Activated CD8-positive, alpha-beta T cell treated with anti-CD3 and anti-CD28 coated beads for 36 hours (primary cell): ENCODE measurements around the gene STARD3. TPM values are rescaled to one million over a fixed set of nuclear protein-coding genes. Genes with fewer than 3 reads are reported as not detected.

Experiments
- ATAC-seq: fragments of 200-7000 bp; cut with Tn5 transposase; one replicate; pipeline ENCODE4 v1.10.0; 2021; ENCODE audit warnings: mild to moderate bottlenecking, moderate library complexity
- CTCF ChIA-PET: fragments of 350-600 bp; sonication (Branson Sonifier 250); formaldehyde crosslinking; loops from one replicate; lab custom pipeline; 2021; ENCODE audit warnings: antibody characterized with exemption; lab: Charles Lee
- POLR2A ChIA-PET: fragments of 350-600 bp; sonication (Branson Sonifier 250); formaldehyde crosslinking; loops from one replicate; lab custom pipeline; 2021; ENCODE audit warnings: antibody characterized with exemption; lab: Charles Lee
- DNase-seq: peaks from one replicate; pipeline ENCODE4 v3.0.0-alpha.2; 2020
- H3K27ac Mint-ChIP-seq: one replicate; pipeline ENCODE4 v1.8.0; 2021; ENCODE audit warnings: mild to moderate bottlenecking, mixed read lengths
- H3K27me3 Mint-ChIP-seq: one replicate; pipeline ENCODE4 v1.8.0; 2021; ENCODE audit warnings: mixed read lengths
- H3K36me3 Mint-ChIP-seq: one replicate; pipeline ENCODE4 v1.8.0; 2021; ENCODE audit warnings: low read depth, mixed read lengths
- H3K4me1 Mint-ChIP-seq: one replicate; pipeline ENCODE4 v1.8.0; 2021; ENCODE audit warnings: low read depth, mixed read lengths
- H3K4me3 Mint-ChIP-seq: one replicate; pipeline ENCODE4 v1.8.0; 2021; ENCODE audit warnings: mild to moderate bottlenecking, moderate library complexity, mixed read lengths
- H3K9me3 Mint-ChIP-seq: one replicate; pipeline ENCODE4 v1.8.0; 2021; ENCODE audit warnings: mixed read lengths
- CTCF ChIP-seq: fragments of 200-600 bp; IDR thresholded peaks from one replicate; pipeline ENCODE4 v1.8.0; 2022; ENCODE audit warnings: antibody characterized with exemption, mild to moderate bottlenecking
- intact Hi-C: fragments of 100-400 bp; cut with micrococcal nuclease; formaldehyde crosslinking; loops from one replicate; pipeline ENCODE4 v1.10.0; 2022
- total RNA-seq, 2 experiments: library from RNA; stranded (reverse); gene quantifications; one replicate each; pipeline ENCODE4 v1.2.3, GENCODE V29; 2021

The STARD3 gene
- total RNA-seq, 2 experiments from 2014 or later, result 48.7 to 50.3 TPM

DNA sequence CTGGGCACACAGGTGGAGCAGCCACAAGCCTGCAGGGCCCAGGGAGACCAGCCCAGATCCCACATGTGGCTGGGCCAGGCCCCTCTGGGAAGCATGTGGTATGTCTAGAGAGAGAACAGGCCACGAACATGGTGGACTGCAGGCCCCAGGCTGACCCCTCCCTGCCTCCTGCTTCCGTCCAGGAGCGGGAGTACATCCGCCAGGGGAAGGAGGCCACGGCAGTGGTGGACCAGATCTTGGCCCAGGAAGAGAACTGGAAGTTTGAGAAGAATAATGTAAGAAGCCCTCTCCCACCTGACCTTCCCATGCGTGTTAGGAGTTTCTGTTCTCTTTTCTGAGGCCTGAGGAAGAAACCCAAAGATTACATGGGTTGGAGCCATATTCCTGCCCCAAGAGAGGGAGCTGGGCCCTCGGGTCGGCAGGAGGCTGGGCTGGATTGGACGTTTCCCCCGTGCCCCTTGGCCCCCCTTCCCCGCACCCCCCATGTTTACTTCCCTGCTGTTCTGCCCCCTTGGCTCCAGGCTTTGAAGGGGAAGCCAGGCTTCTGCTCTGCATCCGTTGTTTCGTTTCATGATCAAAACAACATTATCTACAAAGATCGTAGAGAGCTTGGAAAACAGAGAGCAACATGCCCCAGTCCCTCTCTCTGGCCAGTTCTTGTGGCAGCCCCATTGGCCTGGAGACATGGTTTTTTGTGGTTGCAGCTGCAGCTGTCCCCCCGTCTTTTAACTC is 22.5 kb downstream of the STARD3 start:
- DNase-seq, result no peak
- peak overlapping the region; percentile 80 for H3K27ac Mint-ChIP-seq
- H3K36me3 Mint-ChIP-seq, result peaks cover 4% of the 10 kb centered on the region
- H3K27me3 Mint-ChIP-seq, result no peaks in the 10 kb centered on the region
- H3K4me3 Mint-ChIP-seq, result no peak overlapping the region
- CTCF ChIA-PET, result interaction anchor here (1.1 to 1.6 kb wide), 3 partner anchors 9 to 38 kb away, joined by 4 to 6 read pairs (median 4); no protein-coding TSS in a partner anchor
- POLR2A ChIA-PET, result interaction anchor here (0.9 to 1.1 kb wide), 3 partner anchors 9 to 28 kb away, joined by 3 to 5 read pairs (median 3); partner anchors contain the start of gene PGAP3
- intact Hi-C loops, result no loop called here
- no peaks in the 10 kb centered on the region for H3K9me3 Mint-ChIP-seq
- H3K4me1 Mint-ChIP-seq, result peaks cover 25% of the 10 kb centered on the region
- no peak for TF ChIP-seq CTCF
- ATAC-seq, result no peak

GRCh38 chr17:39660011-39660360 is 23.0 kb downstream of the STARD3 start:
- intact Hi-C loops, result no loop called here
- POLR2A ChIA-PET, result interaction anchor here (0.9 to 1.1 kb wide), 3 partner anchors 10 to 28 kb away, joined by 3 to 5 read pairs (median 3); partner anchors contain the start of gene PGAP3
- H3K9me3 Mint-ChIP-seq, result no peaks in the 10 kb centered on the region
- peaks cover 22% of the 10 kb centered on the region for H3K4me1 Mint-ChIP-seq
- no peaks in the 10 kb centered on the region for H3K27me3 Mint-ChIP-seq
- H3K36me3 Mint-ChIP-seq, result peaks cover 4% of the 10 kb centered on the region
- DNase-seq (no peak), ATAC-seq (no peak)
- no peak overlapping the region for H3K4me3 Mint-ChIP-seq
- CTCF ChIA-PET, result interaction anchor here (1.1 to 1.6 kb wide), 3 partner anchors 9 to 38 kb away, joined by 4 to 6 read pairs (median 4); no protein-coding TSS in a partner anchor
- no peak for TF ChIP-seq CTCF
- H3K27ac Mint-ChIP-seq, result no peak overlapping the region

GRCh38 chr17:39660397-39661385 is 23.7 kb downstream of the STARD3 start:
- no peak for TF ChIP-seq CTCF
- POLR2A ChIA-PET, result interaction anchor here (0.8 to 1.1 kb wide), 4 partner anchors 10 to 27 kb away, joined by 3 to 5 read pairs (median 3); partner anchors contain the start of gene PGAP3
- H3K9me3 Mint-ChIP-seq, result no peaks in the 10 kb centered on the region
- CTCF ChIA-PET, result interaction anchor here (1.1 to 1.6 kb wide), 3 partner anchors 8 to 39 kb away, joined by 4 to 6 read pairs (median 4); no protein-coding TSS in a partner anchor
- no peak for DNase-seq
- intact Hi-C loops, result no loop called here
- ATAC-seq, result no peak
- no peaks in the 10 kb centered on the region for H3K27me3 Mint-ChIP-seq
- no peak overlapping the region for H3K4me3 Mint-ChIP-seq
- peaks cover 2% of the 10 kb centered on the region for H3K36me3 Mint-ChIP-seq
- no peak overlapping the region for H3K27ac Mint-ChIP-seq
- peaks cover 19% of the 10 kb centered on the region for H3K4me1 Mint-ChIP-seq

DNA sequence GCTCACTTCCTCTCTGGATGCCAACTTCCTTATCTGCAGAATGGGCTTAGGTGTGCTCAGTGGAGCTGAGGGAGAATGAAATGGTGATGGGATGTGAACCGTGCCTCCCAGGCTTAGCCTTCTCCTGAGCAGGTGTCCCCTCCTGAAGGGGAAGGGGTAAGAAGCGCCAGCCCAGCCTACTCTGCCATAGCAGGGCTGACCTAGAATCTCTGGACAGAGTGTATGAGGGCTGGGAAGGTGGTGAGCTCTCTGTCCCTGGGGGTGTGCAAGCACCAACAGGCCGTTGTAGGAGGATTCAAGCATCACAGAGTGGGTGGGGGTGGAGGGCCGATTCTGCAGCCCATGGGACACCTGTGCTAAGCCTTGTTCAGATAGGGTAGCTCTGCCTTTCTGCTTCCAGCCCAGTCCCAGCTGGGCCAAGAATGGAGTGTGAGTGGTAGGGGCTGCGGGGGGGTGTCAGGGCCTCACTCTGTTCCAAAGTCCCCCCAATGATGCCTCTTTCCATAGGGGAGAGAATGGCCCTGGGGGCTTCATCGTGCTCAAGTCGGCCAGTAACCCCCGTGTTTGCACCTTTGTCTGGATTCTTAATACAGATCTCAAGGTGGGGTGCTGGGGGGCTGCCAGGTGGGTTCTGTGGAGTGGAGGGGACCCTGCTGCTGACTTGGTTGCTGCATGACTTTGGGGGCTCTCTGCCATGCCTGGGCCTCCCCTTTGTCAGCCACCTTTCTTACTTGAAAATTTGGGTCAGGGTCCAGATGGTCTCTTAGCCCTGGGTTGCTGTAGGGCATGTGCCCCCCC is 25.0 kb downstream of the STARD3 start:
- peaks cover under 1% of the 10 kb centered on the region for H3K36me3 Mint-ChIP-seq
- H3K4me3 Mint-ChIP-seq, result no peak overlapping the region
- ATAC-seq (no peak), DNase-seq (no peak)
- intact Hi-C loops, result no loop called here
- POLR2A ChIA-PET, result interaction anchor here (0.8 kb wide), 1 partner anchor 13 kb away, joined by 3 read pairs; no protein-coding TSS in a partner anchor
- H3K27me3 Mint-ChIP-seq, result peaks cover 3% of the 10 kb centered on the region
- TF ChIP-seq CTCF, result no peak
- no peaks in the 10 kb centered on the region for H3K9me3 Mint-ChIP-seq
- H3K4me1 Mint-ChIP-seq, result peaks cover 19% of the 10 kb centered on the region
- H3K27ac Mint-ChIP-seq, result no peak overlapping the region
- CTCF ChIA-PET, result interaction anchor here (0.8 kb wide), 1 partner anchor 8 kb away, joined by 3 read pairs; no protein-coding TSS in a partner anchor
